Right hindlimb (tissue), 1 donor: Measurements from ENCODE around the gene TSC22D4.
"Not testable (repeated sequence)": the region's sequence is repeated elsewhere in the genome, so short reads cannot be mapped to it uniquely, and the experiment has no call there.

ENCODE experiments used
- DNase-seq: peaks from one replicate; pipeline ENCODE4 v3.0.0-alpha.2; 2018

The TSC22D4 gene

GRCh38 chr7:100441641-100442535 lies 37.1 kb downstream of the TSC22D4 start:
- DNase-seq, result no peak

GRCh38 chr7:100439244-100439643 lies 39.8 kb downstream of the TSC22D4 start:
- DNase-seq, result not testable (repeated sequence)

GRCh38 chr7:100438731-100439130 lies 40.3 kb downstream of the TSC22D4 start:
- not testable (repeated sequence) for DNase-seq

GRCh38 chr7:100438172-100438571 lies 40.8 kb downstream of the TSC22D4 start:
- no peak for DNase-seq

- DNase-seq, result no peak
These were observed 41.6 kb downstream of the TSC22D4 start for GRCh38 chr7:100437150-100438100.

- DNase-seq, result no peak
These were observed 43.4 kb downstream of the TSC22D4 start for GRCh38 chr7:100435401-100436304.

- DNase-seq, result no peak
These were observed 44.5 kb downstream of the TSC22D4 start for GRCh38 chr7:100434297-100435144.

GRCh38 chr7:100433592-100434296 lies 45.3 kb downstream of the TSC22D4 start:
- no peak for DNase-seq

- no peak for DNase-seq
These were observed 45.8 kb downstream of the TSC22D4 start for GRCh38 chr7:100433276-100433591.

- no peak for DNase-seq
These were observed 46.3 kb downstream of the TSC22D4 start for GRCh38 chr7:100432621-100433275.

GRCh38 chr7:100432053-100432452 lies 47.0 kb downstream of the TSC22D4 start:
- no peak for DNase-seq

- DNase-seq, result no peak
These were observed 47.7 kb downstream of the TSC22D4 start for GRCh38 chr7:100431286-100431735.

GRCh38 chr7:100430493-100431285 lies 48.3 kb downstream of the TSC22D4 start:
- peak; percentile 51 for DNase-seq

- peak; percentile 99 for DNase-seq
These were observed 49.1 kb downstream of the TSC22D4 start, which contains the start of gene MEPCE for GRCh38 chr7:100429637-100430492. Gene MEPCE (plus strand): TSS chr7:100429831. CDS start chr7:100430019, 188 bp downstream.

GRCh38 chr7:100428967-100429636 lies 49.9 kb downstream of the TSC22D4 start:
- peak; percentile 100 for DNase-seq

- peak; percentile 97 for DNase-seq
These were observed 50.6 kb downstream of the TSC22D4 start, which contains the start of gene ZCWPW1 for GRCh38 chr7:100428199-100428966. Gene ZCWPW1 (minus strand): TSS chr7:100428703. CDS start chr7:100420649, 8,054 bp downstream.

- DNase-seq, result no peak
These were observed 51.2 kb downstream of the TSC22D4 start for GRCh38 chr7:100427762-100428198.
